HepG2 (cell line): ENCODE measurements around the gene DZIP1L. TPM values are rescaled to one million over a fixed set of nuclear protein-coding genes. Genes with fewer than 3 reads are reported as not detected.

Source experiments
- ATAC-seq: fragments of 200-7000 bp; cut with Tn5 transposase; 3 replicates; pipeline ENCODE4 v1.9.1; 2020; ENCODE audit warnings: mild to moderate bottlenecking, moderate library complexity
- BruUV-seq: library from RNA; stranded (reverse); fragments of 400-500 nt; replicated peaks from 2 replicates; lab custom pipeline; 2021; lab: Mats Ljungman, UMichigan
- CTCF ChIA-PET: fragments of 300-600 bp; formaldehyde crosslinking; extraction: SDS; loops from one replicate; lab custom pipeline; 2021; ENCODE audit warnings: low total read pairs, inconsistent platforms, low intra/inter-chr PET ratio; lab: Yijun Ruan, JAX
- POLR2A ChIA-PET: fragments of 350-600 bp; sonication (Branson Sonifier 250); formaldehyde crosslinking; loops from one replicate; lab custom pipeline; 2020; ENCODE audit warnings: antibody characterized with exemption, inconsistent platforms; lab: Yijun Ruan, JAX
- DNase-seq: peaks from one replicate; pipeline ENCODE4 v3.0.0-alpha.2; 2015; ENCODE audit warnings: low spot score
- FAIRE-seq: peaks from 3 replicates; lab custom pipeline; 2011; peaks lifted over from hg19 to GRCh38; lab: Jason Lieb, UNC
- H2AFZ ChIP-seq: one replicate; pipeline ENCODE4 v1.6.1; 2011; ENCODE audit warnings: low read length, inconsistent platforms
- H3K27ac ChIP-seq: fragments of 300-600 bp; 3 replicates; pipeline ENCODE4 v1.8.0; 2011; ENCODE audit warnings: mixed run types, mild to moderate bottlenecking, mixed read lengths, low read length, inconsistent platforms; ENCODE audit not compliant: insufficient read depth; ENCODE audit errors: extremely low read length
- H3K27me3 ChIP-seq, 2 experiments: fragments of 200-600 bp in 1 of 2; 2 replicates in 1 of 2; 3 replicates in 1 of 2; pipeline versions ENCODE4 v1.6.0 to v1.8.0; 2011; ENCODE audit warnings: low read length in 2 of 2, mild to moderate bottlenecking in 2 of 2, moderate library complexity in 2 of 2, inconsistent platforms in 1 of 2; ENCODE audit not compliant: insufficient read depth in 2 of 2, control insufficient read depth in 1 of 2
- H3K36me3 ChIP-seq, 2 experiments: fragments of 200-600 bp in 1 of 2; replicated peaks in 1 of 2; 2 replicates in 1 of 2; 3 replicates in 1 of 2; pipeline versions ENCODE4 v1.5.1 to v1.8.0; 2011; ENCODE audit warnings: low read length in 2 of 2, inconsistent platforms in 1 of 2; ENCODE audit not compliant: insufficient read depth in 2 of 2, control insufficient read depth in 1 of 2
- H3K4me1 ChIP-seq: 2 replicates; pipeline ENCODE4 v1.5.1; 2012; ENCODE audit warnings: low read length, inconsistent platforms; ENCODE audit not compliant: insufficient read depth
- H3K4me2 ChIP-seq: 2 replicates; pipeline ENCODE4 v1.6.0; 2011; ENCODE audit warnings: low read depth, low read length, inconsistent platforms
- H3K4me3 ChIP-seq, 3 experiments: fragments of 200-600 bp in 1 of 3; sonication (generic), shearing (Covaris generic) in 1 of 3; replicated peaks in 1 of 3; 2 replicates each; pipeline ENCODE4 v1.5.1; 2011 to 2016; ENCODE audit warnings: low read length in 3 of 3, inconsistent platforms in 2 of 3, low read depth in 2 of 3, mild to moderate bottlenecking in 2 of 3, control low read depth in 1 of 3, mixed read lengths in 1 of 3; ENCODE audit not compliant: insufficient read depth in 1 of 3
- H3K79me2 ChIP-seq: one replicate; pipeline ENCODE4 v1.6.1; 2011; ENCODE audit warnings: low read length, inconsistent platforms; ENCODE audit not compliant: insufficient read depth
- H3K9ac ChIP-seq: 2 replicates; pipeline ENCODE4 v1.6.0; 2011; ENCODE audit warnings: mild to moderate bottlenecking, low read depth, low read length, inconsistent platforms; ENCODE audit not compliant: insufficient read depth
- H3K9me3 ChIP-seq: 2 replicates; pipeline ENCODE4 v1.5.1; 2012; ENCODE audit warnings: mild to moderate bottlenecking, low read length
- H4K20me1 ChIP-seq: 2 replicates; pipeline ENCODE4 v1.6.0; 2011; ENCODE audit warnings: inconsistent platforms, mild to moderate bottlenecking, low read length, moderate library complexity; ENCODE audit not compliant: insufficient read depth
- AGO2 ChIP-seq: fragments of 200-400 bp; formaldehyde crosslinking; optimal IDR thresholded peaks from 2 replicates; pipeline ENCODE3; 2017; ENCODE audit warnings: mild to moderate bottlenecking, low read depth, low read length, moderate library complexity
- E2F5 ChIP-seq: sonication (generic); formaldehyde crosslinking; conservative IDR thresholded peaks from 2 replicates; pipeline ENCODE4 v1.4.0; 2020; ENCODE audit warnings: missing genetic modification reagents
- ETV6 ChIP-seq: sonication (generic); formaldehyde crosslinking; conservative IDR thresholded peaks from 2 replicates; pipeline ENCODE4 v1.4.0; 2020; ENCODE audit warnings: missing genetic modification reagents
- GABPB1 ChIP-seq: IDR thresholded peaks from 2 replicates; pipeline ENCODE4 v1.6.1; 2016; ENCODE audit warnings: mild to moderate bottlenecking, missing genetic modification reagents, moderate library complexity, missing compliant biosample characterization
- HES4 ChIP-seq: sonication (generic); formaldehyde crosslinking; IDR thresholded peaks from 2 replicates; pipeline ENCODE4 v1.9.0; 2021; ENCODE audit warnings: mild to moderate bottlenecking, missing genetic modification reagents, borderline replicate concordance
- IKZF5 ChIP-seq: IDR thresholded peaks from 2 replicates; pipeline ENCODE4 v1.6.1; 2018; ENCODE audit warnings: missing genetic modification reagents, mild to moderate bottlenecking, missing compliant biosample characterization
- LCORL ChIP-seq, 2 experiments: fragments of 450-650 bp in 1 of 2; sonication (generic) in 1 of 2; formaldehyde crosslinking in 1 of 2; IDR thresholded peaks; 2 replicates each; pipeline versions ENCODE4 v1.5.0 to v1.6.1; 2017 to 2020; ENCODE audit warnings: antibody characterized with exemption in 1 of 2, missing genetic modification reagents in 1 of 2
- MIER3 ChIP-seq: IDR thresholded peaks from 2 replicates; pipeline ENCODE4 v1.6.1; 2016; ENCODE audit warnings: missing compliant biosample characterization, borderline replicate concordance
- NR2F1 ChIP-seq, 2 experiments: fragments of 450-650 bp in 1 of 2; formaldehyde crosslinking in 1 of 2; IDR thresholded peaks; 2 replicates each; pipeline versions ENCODE4 v1.5.0 to v1.6.1; 2016 to 2020; ENCODE audit warnings: mild to moderate bottlenecking in 1 of 2, missing compliant biosample characterization in 1 of 2, missing genetic modification reagents in 1 of 2, moderate library complexity in 1 of 2
- RARA ChIP-seq: IDR thresholded peaks from 2 replicates; pipeline ENCODE4 v1.6.1; 2016; ENCODE audit warnings: missing genetic modification reagents, missing compliant biosample characterization
- XRCC5 ChIP-seq: fragments of 200-400 bp; formaldehyde crosslinking; optimal IDR thresholded peaks from 2 replicates; pipeline ENCODE3; 2017; ENCODE audit warnings: mild to moderate bottlenecking, low read length
- ZNF101 ChIP-seq: sonication (generic); formaldehyde crosslinking; IDR thresholded peaks from 2 replicates; pipeline ENCODE4 v1.4.0; 2020; ENCODE audit warnings: mild to moderate bottlenecking, low read depth, missing genetic modification reagents, borderline replicate concordance
- ZNF160 ChIP-seq: sonication (generic); formaldehyde crosslinking; IDR thresholded peaks from 2 replicates; pipeline ENCODE4 v1.8.0; 2022; ENCODE audit warnings: mild to moderate bottlenecking, inconsistent platforms, missing genetic modification reagents
- ZNF296 ChIP-seq: sonication (generic); formaldehyde crosslinking; conservative IDR thresholded peaks from 2 replicates; pipeline ENCODE4 v1.5.0; 2020; ENCODE audit warnings: mild to moderate bottlenecking, missing genetic modification reagents
- ZNF30 ChIP-seq: sonication (generic); formaldehyde crosslinking; IDR thresholded peaks from 2 replicates; pipeline ENCODE4 v1.5.0; 2020; ENCODE audit warnings: mild to moderate bottlenecking, missing genetic modification reagents
- ZNF513 ChIP-seq: sonication (generic); formaldehyde crosslinking; conservative IDR thresholded peaks from 2 replicates; pipeline ENCODE4 v1.5.0; 2020; ENCODE audit warnings: missing genetic modification reagents
- ZNF784 ChIP-seq: sonication (generic); formaldehyde crosslinking; IDR thresholded peaks from 2 replicates; pipeline ENCODE4 v1.5.1; 2020; ENCODE audit warnings: missing genetic modification reagents, mild to moderate bottlenecking, borderline replicate concordance
- in situ Hi-C: cut with HindIII; loops from 2 replicates; pipeline ENCODE4 v1.10.0; 2017; ENCODE audit warnings: low pct_unique_long_range_greater_than_20kb; ENCODE audit not compliant: extremely low pct_ligation_motif_present
- intact Hi-C: fragments of 100-400 bp; cut with micrococcal nuclease; formaldehyde crosslinking; loops from one replicate; pipeline ENCODE4 v1.10.0; 2022; ENCODE audit not compliant: unreplicated experiment
- polyA plus RNA-seq, 8 experiments: library from polyadenylated mRNA; depleted of rRNA in 3 of 8; stranded (reverse) in 7 of 8; unstranded in 1 of 8; fragments of >200 nt; fragmentation: Illumina TruSeq in 4 of 8; extraction: Trizol in 4 of 8; gene quantifications; 2 replicates each; pipeline versions ENCODE4 v1.2.1 to v1.2.3, GENCODE V29; 2011 to 2016; ENCODE audit warnings: low read depth in 4 of 8, missing spikeins in 1 of 8, mixed read lengths in 1 of 8; ENCODE audit not compliant: insufficient read depth in 1 of 8
- total RNA-seq, 5 experiments: library from RNA; depleted of rRNA; stranded (reverse); fragments of >200 nt; fragmentation: Illumina TruSeq; extraction: Trizol; gene quantifications; 2 replicates each; pipeline ENCODE4 v1.2.3, GENCODE V29; 2016; ENCODE audit warnings: low read depth in 1 of 5
- TF ChIP-seq, protein P1 (sequence below): sonication (generic); formaldehyde crosslinking; IDR thresholded peaks from 2 replicates; pipeline ENCODE4 v1.5.0; 2020; ENCODE audit warnings: mild to moderate bottlenecking, missing genetic modification reagents

DZIP1L gene
- total and polyA plus RNA-seq, 2 of the 13 experiments (the other 11 are each of a cell fraction or from before 2014, with no cell fraction given), result 0.90 to 1.2 TPM

GRCh38 chr3:138082992-138083386 is 32.4 kb downstream of the DZIP1L start:
- H3K4me1 ChIP-seq, result peaks cover 10% of the 10 kb centered on the region
- ATAC-seq (no peak), DNase-seq (no peak), FAIRE-seq (no peak)
- intact Hi-C loops (no loop called here), in situ Hi-C loops (no loop called here)
- no peaks in the 10 kb centered on the region for H3K36me3 ChIP-seq
- POLR2A ChIA-PET, result no interaction called here
- H3K4me2 ChIP-seq, result no peak overlapping the region
- H2AFZ ChIP-seq, result no peak overlapping the region
- H3K4me3 ChIP-seq, result no peak overlapping the region
- no peaks in the 10 kb centered on the region for H3K9me3 ChIP-seq
- no peak overlapping the region for H3K27ac ChIP-seq
- no peaks in the 10 kb centered on the region for H3K79me2 ChIP-seq
- no peaks in the 10 kb centered on the region for H3K27me3 ChIP-seq
- no TSS peak for BruUV-seq
- no peaks in the 10 kb centered on the region for H4K20me1 ChIP-seq
- TF ChIP-seq, protein P1, sequence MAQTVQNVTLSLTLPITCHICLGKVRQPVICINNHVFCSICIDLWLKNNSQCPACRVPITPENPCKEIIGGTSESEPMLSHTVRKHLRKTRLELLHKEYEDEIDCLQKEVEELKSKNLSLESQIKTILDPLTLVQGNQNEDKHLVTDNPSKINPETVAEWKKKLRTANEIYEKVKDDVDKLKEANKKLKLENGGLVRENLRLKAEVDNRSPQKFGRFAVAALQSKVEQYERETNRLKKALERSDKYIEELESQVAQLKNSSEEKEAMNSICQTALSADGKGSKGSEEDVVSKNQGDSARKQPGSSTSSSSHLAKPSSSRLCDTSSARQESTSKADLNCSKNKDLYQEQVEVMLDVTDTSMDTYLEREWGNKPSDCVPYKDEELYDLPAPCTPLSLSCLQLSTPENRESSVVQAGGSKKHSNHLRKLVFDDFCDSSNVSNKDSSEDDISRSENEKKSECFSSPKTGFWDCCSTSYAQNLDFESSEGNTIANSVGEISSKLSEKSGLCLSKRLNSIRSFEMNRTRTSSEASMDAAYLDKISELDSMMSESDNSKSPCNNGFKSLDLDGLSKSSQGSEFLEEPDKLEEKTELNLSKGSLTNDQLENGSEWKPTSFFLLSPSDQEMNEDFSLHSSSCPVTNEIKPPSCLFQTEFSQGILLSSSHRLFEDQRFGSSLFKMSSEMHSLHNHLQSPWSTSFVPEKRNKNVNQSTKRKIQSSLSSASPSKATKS, result no peak
- TF ChIP-seq ZNF784 (CRISPR knock-in tag) (no peak), GABPB1 (no peak), ZNF513 (no peak), HES4 (CRISPR knock-in tag) (no peak), ZNF296 (no peak), XRCC5 (no peak), ZNF160 (CRISPR knock-in tag) (no peak), AGO2 (no peak), ZNF101 (no peak), ZNF30 (CRISPR knock-in tag) (no peak), MIER3 (CRISPR knock-in tag) (no peak), E2F5 (CRISPR knock-in tag) (no peak), IKZF5 (no peak), ETV6 (CRISPR knock-in tag) (no peak), LCORL (IDR thresholded peaks at IDR 0.05) (no peak), LCORL (CRISPR knock-in tag; IDR thresholded peaks at IDR 0.05) (no peak), NR2F1 (CRISPR knock-in tag; IDR thresholded peaks at IDR 0.05) (no peak), RARA (CRISPR knock-in tag) (no peak)
- no peak overlapping the region for H3K9ac ChIP-seq
- CTCF ChIA-PET, result no interaction called here
